ENCODE data around the gene CCDC80.

Gene CCDC80

DNA sequence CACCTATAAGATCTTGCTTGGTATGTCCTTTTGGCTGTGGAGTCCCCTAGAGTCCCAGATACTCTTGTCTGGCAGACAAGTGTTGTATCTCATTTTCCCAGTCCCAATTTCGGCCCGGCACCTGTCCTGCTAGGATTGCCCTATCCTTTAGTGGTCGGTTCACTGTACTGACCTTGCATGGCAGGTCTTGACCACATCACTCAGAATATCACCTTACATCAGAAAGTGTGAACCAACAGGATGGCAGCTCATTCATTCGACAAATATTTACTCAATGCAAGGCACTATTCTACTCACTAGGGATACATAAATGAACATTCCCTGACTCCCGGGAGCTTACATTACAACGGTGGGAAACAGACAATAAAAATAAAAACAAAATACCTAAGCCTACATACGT lies 5.7 kb upstream of the CCDC80 start:
- DNase-seq (ENCODE audit: low read depth), result no peak
- TF ChIP-seq, protein P1, sequence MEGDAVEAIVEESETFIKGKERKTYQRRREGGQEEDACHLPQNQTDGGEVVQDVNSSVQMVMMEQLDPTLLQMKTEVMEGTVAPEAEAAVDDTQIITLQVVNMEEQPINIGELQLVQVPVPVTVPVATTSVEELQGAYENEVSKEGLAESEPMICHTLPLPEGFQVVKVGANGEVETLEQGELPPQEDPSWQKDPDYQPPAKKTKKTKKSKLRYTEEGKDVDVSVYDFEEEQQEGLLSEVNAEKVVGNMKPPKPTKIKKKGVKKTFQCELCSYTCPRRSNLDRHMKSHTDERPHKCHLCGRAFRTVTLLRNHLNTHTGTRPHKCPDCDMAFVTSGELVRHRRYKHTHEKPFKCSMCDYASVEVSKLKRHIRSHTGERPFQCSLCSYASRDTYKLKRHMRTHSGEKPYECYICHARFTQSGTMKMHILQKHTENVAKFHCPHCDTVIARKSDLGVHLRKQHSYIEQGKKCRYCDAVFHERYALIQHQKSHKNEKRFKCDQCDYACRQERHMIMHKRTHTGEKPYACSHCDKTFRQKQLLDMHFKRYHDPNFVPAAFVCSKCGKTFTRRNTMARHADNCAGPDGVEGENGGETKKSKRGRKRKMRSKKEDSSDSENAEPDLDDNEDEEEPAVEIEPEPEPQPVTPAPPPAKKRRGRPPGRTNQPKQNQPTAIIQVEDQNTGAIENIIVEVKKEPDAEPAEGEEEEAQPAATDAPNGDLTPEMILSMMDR (IDR thresholded peaks at IDR 0.05; ENCODE audit: low read depth, low read length, missing control alignments), result no peak
- in situ Hi-C loops (cut with HindIII; ENCODE audit: low sequenced_read_pairs), result loop anchor here (25.0 kb wide), 2 partner anchors 166 to 341 kb away; partner anchors contain the start of genes CD200R1 and GTPBP8
- no peak overlapping the region for H3K4me3 ChIP-seq (ENCODE audit: low read depth, low read length)

DNA sequence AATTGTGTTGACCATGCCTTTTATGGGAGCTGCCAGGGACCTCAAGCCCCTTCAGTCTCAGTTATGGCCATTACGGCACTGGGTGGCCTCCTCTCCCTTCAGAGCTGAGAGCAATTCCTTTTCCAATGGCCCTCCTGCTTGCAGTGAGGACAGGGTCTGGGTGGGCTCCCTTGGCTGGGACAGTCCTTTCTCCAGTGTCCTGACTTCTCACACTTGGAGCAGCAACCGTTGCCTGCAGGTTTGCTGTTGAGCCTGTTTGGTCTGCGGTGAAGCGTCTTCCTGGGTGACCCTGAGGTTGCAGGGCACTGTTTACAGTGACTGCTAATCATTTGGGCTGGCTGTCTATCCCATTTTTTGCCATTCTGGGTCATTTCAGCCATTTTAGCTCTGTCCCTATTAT lies 3.5 kb upstream of the CCDC80 start:
- in situ Hi-C loops (cut with HindIII; ENCODE audit: low sequenced_read_pairs), result loop anchor here (25.0 kb wide), 2 partner anchors 168 to 343 kb away; partner anchors contain the start of genes CD200R1 and GTPBP8
- TF ChIP-seq, protein P1 (IDR thresholded peaks at IDR 0.05; ENCODE audit: low read depth, low read length, missing control alignments), result no peak
- DNase-seq (ENCODE audit: low read depth), result no peak
- no peak overlapping the region for H3K4me3 ChIP-seq (ENCODE audit: low read depth, low read length)

DNA sequence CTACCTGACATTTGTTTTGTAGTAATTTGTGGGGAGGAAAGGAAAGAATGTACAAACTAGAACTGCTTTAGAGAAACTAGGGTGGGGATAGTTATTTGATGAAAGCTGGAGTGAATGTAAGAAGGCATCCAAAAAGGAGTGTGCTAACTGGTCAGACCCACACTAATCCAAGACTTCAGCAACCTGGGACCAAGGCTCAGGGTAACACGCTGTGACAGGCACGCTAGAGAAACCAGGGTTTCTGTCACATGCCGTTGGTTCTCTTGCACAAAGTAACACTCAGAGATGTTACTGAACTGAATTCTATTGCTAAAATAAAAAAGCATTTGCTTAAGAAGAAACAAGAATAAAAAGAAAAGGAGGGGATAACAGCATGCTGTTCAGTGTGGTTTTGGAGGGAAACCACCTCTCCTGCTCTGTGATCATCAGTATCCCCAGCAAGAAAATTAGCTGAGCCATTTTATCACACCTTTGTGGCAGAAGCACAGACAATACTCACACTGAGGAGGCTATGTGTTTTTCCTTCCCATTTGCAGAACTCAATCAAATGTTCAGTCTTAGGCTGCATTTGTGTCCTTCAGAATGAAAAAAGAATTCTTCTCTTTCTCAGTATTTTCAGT lies 2.8 kb upstream of the CCDC80 start:
- DNase-seq (ENCODE audit: low read depth), result no peak
- H3K4me3 ChIP-seq (ENCODE audit: low read depth, low read length), result no peak overlapping the region
- TF ChIP-seq, protein P1 (IDR thresholded peaks at IDR 0.05; ENCODE audit: low read depth, low read length, missing control alignments), result no peak
- in situ Hi-C loops (cut with HindIII; ENCODE audit: low sequenced_read_pairs), result loop anchor here (25.0 kb wide), 2 partner anchors 169 to 344 kb away; partner anchors contain the start of genes CD200R1 and GTPBP8

DNA sequence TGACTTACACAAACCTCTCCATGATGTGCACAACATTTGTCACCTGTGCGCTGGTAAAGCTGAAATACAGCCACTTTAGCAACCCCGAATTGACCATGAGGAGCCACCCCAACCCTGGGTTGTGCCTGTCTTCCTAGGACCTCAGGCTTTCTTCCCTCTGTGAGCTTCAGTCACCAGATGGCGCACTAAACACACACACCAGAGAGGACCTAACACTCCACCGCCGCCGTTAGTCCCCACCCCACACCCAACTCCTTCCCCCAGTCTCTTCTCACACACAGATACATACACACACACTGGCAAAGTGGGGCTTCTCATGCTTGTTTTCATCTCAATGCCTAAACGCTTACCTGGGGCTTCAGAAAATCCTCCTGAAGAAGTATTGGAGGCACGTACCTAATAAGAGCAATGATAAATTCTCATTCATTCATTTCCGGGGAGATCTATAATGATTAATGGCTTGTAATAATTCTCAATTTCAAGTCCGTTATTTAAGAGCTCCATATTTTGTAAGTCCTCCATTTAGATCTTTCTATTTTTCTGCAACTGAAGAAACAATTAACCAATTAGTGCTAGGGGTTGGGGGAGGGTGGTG lies 2.1 kb upstream of the CCDC80 start:
- no peak overlapping the region for H3K4me3 ChIP-seq (ENCODE audit: low read depth, low read length)
- TF ChIP-seq, protein P1 (IDR thresholded peaks at IDR 0.05; ENCODE audit: low read depth, low read length, missing control alignments), result peak; percentile 91
- in situ Hi-C loops (cut with HindIII; ENCODE audit: low sequenced_read_pairs), result loop anchor here (25.0 kb wide), 2 partner anchors 169 to 344 kb away; partner anchors contain the start of genes CD200R1 and GTPBP8
- peak; percentile 86 for DNase-seq (ENCODE audit: low read depth)

DNA sequence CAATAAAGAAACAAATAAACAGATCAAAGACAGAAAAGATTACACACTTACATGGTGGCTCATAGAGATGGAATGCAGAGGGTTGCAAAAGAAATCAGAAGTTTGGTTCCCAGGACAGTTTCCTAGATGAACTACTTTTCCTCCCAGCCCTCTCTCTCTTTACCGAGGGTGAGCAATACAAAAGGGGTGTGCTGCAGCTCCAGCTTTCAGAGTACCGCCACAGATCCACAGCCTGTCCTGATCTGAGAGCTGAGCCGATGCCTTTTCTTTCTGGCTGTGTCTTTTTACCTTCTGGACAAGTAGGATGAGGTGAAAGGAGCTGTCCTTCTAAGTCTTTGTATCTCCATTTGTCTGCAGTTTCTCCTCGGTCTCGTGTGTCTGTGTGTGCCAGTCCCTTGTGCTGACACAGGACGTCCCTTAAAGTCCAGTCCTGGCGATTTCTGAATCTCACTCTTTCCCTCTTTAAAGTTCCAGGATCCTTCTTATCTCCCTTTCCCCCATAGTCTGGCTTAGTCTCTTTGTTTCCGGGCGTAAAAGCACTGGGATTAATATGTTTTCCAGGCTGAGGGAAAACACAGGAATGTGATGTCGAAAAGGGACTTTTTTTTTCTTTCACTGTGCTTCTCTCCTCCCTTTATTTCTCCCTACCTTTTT lies 540 bp downstream of the CCDC80 start:
- TF ChIP-seq, protein P1 (IDR thresholded peaks at IDR 0.05; ENCODE audit: low read depth, low read length, missing control alignments), result no peak
- in situ Hi-C loops (cut with HindIII; ENCODE audit: low sequenced_read_pairs), result loop anchor here (25.0 kb wide), 2 partner anchors 172 to 347 kb away; partner anchors contain the start of genes CD200R1 and GTPBP8
- peak overlapping the region; percentile 66 for H3K4me3 ChIP-seq (ENCODE audit: low read depth, low read length)
- peak; percentile 53 for DNase-seq (ENCODE audit: low read depth)

DNA sequence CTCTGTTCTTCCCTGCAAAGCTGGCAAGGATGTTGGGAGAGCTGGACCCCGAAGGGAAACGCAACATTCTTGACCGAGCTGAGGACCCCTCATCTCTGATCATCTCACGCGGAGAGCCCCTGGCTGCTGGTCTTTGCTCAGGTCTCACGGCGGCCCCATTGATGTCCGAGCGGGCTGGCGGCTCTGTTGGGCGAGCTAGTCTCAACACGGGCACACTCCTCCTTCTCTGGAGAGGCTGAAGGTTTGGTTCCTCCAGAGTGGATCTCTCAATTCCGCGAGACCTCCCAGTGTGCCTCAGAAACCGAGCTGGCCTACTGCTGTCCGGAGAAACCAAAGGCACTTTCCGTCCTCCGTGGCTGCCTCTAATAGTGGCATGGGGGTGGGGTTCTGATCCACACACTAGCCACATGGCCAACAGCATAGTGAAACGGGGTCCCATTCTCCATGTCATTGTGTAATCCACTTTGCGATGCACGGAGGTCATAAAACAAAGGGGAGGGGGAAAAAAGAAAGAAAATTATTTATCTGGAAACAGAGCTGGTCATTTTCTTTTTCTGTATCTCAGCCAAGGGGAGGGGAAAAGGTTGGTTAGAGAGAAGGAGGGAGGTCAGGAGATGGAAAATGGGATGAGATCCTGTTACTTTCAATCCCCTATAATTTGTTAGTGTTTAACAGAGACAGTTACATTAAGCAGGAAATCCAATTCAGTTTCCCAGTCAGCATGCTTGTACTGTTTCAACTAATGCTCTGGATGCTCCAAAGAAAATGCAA lies 1.3 kb downstream of the CCDC80 start:
- TF ChIP-seq, protein P1 (IDR thresholded peaks at IDR 0.05; ENCODE audit: low read depth, low read length, missing control alignments), result no peak
- DNase-seq (ENCODE audit: low read depth), result no peak
- peak overlapping the region; percentile 66 for H3K4me3 ChIP-seq (ENCODE audit: low read depth, low read length)
- in situ Hi-C loops (cut with HindIII; ENCODE audit: low sequenced_read_pairs), result loop anchor here (25.0 kb wide), 2 partner anchors 173 to 348 kb away; partner anchors contain the start of genes CD200R1 and GTPBP8
